HCT116 (cell line): ENCODE data around the gene TBATA. TPM values are rescaled to one million over a fixed set of nuclear protein-coding genes. Genes with fewer than 3 reads are reported as not detected.

Source experiments
- ATAC-seq: fragments of 200-7000 bp; cut with Tn5 transposase; 2 replicates; pipeline ENCODE4 v1.9.1; 2020; ENCODE audit warnings: mild to moderate bottlenecking, moderate library complexity
- BruUV-seq: library from RNA; stranded (reverse); fragments of 400-500 nt; replicated peaks from 2 replicates; lab custom pipeline; 2021; lab: Mats Ljungman, UMichigan
- CTCF ChIA-PET: fragments of 300-600 bp; sonication (Branson Sonifier 250); formaldehyde crosslinking; loops from one replicate; lab custom pipeline; 2021; ENCODE audit warnings: antibody characterized with exemption; lab: Charles Lee
- POLR2A ChIA-PET: fragments of 300-600, 350-600 bp; sonication (Branson Sonifier 250); formaldehyde crosslinking; loops from one replicate; lab custom pipeline; 2021; ENCODE audit warnings: antibody characterized with exemption; lab: Charles Lee
- RAD21 ChIA-PET, 2 experiments: fragments of 300-600 bp; sonication (Branson Sonifier 250); formaldehyde crosslinking; loops; one replicate each; lab custom pipeline; 2023; ENCODE audit warnings: low total read pairs in 2 of 2; ENCODE audit not compliant: uncharacterized antibody in 2 of 2, unreplicated experiment in 2 of 2, low non-redundant PET in 1 of 2; lab: Charles Lee
- DNase-seq: peaks from one replicate; pipeline ENCODE4 v3.0.0-alpha.2; 2010; ENCODE audit warnings: low read depth, low spot score
- H2AFZ ChIP-seq: fragments of 200-600 bp; shearing (Covaris generic), sonication (generic); 2 replicates; pipeline ENCODE4 v1.6.1; 2017; ENCODE audit warnings: low read depth, mixed run types, mixed read lengths, antibody characterized with exemption, low read length; ENCODE audit not compliant: poor library complexity, severe bottlenecking
- H3K27ac ChIP-seq: 2 replicates; pipeline ENCODE4 v1.5.1; 2012; ENCODE audit warnings: low read depth, low read length
- H3K27me3 ChIP-seq: fragments of 200-600 bp; sonication (generic); 2 replicates; pipeline ENCODE4 v1.6.1; 2016; ENCODE audit warnings: mixed run types, low read length, mixed read lengths; ENCODE audit not compliant: insufficient read depth
- H3K36me3 ChIP-seq, 2 experiments: fragments of 200-500 bp in 1 of 2; fragments of 200-600 bp in 1 of 2; sonication (Bioruptor generic) in 1 of 2; sonication (generic) in 1 of 2; 2 replicates each; pipeline versions ENCODE4 v1.5.1 to v1.6.1; 2014 to 2016; ENCODE audit warnings: low read length in 2 of 2, inconsistent platforms in 1 of 2, mixed read lengths in 1 of 2, mixed run types in 1 of 2; ENCODE audit not compliant: insufficient read depth in 2 of 2, control insufficient read depth in 1 of 2
- H3K4me1 ChIP-seq, 2 experiments: fragments of 200-600 bp in 1 of 2; sonication (generic) in 1 of 2; 2 replicates each; pipeline versions ENCODE4 v1.5.1 to v1.6.1; 2012 to 2017; ENCODE audit warnings: low read length in 2 of 2, inconsistent platforms in 1 of 2, mild to moderate bottlenecking in 1 of 2, mixed read lengths in 1 of 2, mixed run types in 1 of 2, moderate library complexity in 1 of 2; ENCODE audit not compliant: insufficient read depth in 2 of 2, control insufficient read depth in 1 of 2
- H3K4me2 ChIP-seq: fragments of 200-600 bp; sonication (generic); 2 replicates; pipeline ENCODE4 v1.6.1; 2017; ENCODE audit warnings: mixed run types, low read length, mixed read lengths
- H3K4me3 ChIP-seq, 2 experiments: fragments of 200-600 bp in 1 of 2; sonication (generic) in 1 of 2; replicated peaks in 1 of 2; 2 replicates each; pipeline ENCODE4 v1.5.1; 2011 to 2016; ENCODE audit warnings: low read length in 2 of 2, control low read depth in 1 of 2, low read depth in 1 of 2, mild to moderate bottlenecking in 1 of 2, mixed read lengths in 1 of 2, mixed run types in 1 of 2
- H3K79me2 ChIP-seq: fragments of 200-600 bp; sonication (generic); 2 replicates; pipeline ENCODE4 v1.6.1; 2017; ENCODE audit warnings: mild to moderate bottlenecking, mixed run types, low read length, moderate library complexity, mixed read lengths; ENCODE audit not compliant: insufficient read depth
- H3K9ac ChIP-seq: fragments of 200-600 bp; sonication (generic); 2 replicates; pipeline ENCODE4 v1.6.1; 2016; ENCODE audit warnings: low read length, mixed read lengths
- H3K9me2 ChIP-seq: fragments of 200-600 bp; sonication (generic), shearing (Covaris generic); 2 replicates; pipeline ENCODE4 v1.6.1; 2017; ENCODE audit warnings: mixed run types, mild to moderate bottlenecking, moderate library complexity; ENCODE audit not compliant: insufficient read depth
- H3K9me3 ChIP-seq, 2 experiments: fragments of 200-500 bp in 1 of 2; fragments of 200-600 bp in 1 of 2; sonication (Bioruptor generic) in 1 of 2; sonication (generic) in 1 of 2; 2 replicates each; pipeline ENCODE4 v1.6.1; 2014 to 2017; ENCODE audit warnings: low read length in 2 of 2, mixed read lengths in 2 of 2, inconsistent platforms in 1 of 2, low read depth in 1 of 2, mild to moderate bottlenecking in 1 of 2, mixed run types in 1 of 2, moderate library complexity in 1 of 2; ENCODE audit not compliant: control insufficient read depth in 1 of 2, insufficient read depth in 1 of 2
- H4K20me1 ChIP-seq: fragments of 200-600 bp; sonication (generic), shearing (Covaris generic); 2 replicates; pipeline ENCODE4 v1.6.1; 2017; ENCODE audit warnings: mixed run types, mild to moderate bottlenecking, moderate library complexity; ENCODE audit not compliant: insufficient read depth
- EGR1 ChIP-seq: IDR thresholded peaks from 2 replicates; pipeline ENCODE4 v1.6.1; 2012; ENCODE audit warnings: low read depth
- EZH2 ChIP-seq: fragments of 200-600 bp; sonication (generic); IDR thresholded peaks from 2 replicates; pipeline ENCODE4 v1.6.1; 2017; ENCODE audit warnings: antibody characterized with exemption, mixed run types
- EZH2phosphoT487 ChIP-seq: fragments of 200-600 bp; IDR thresholded peaks from 2 replicates; pipeline ENCODE4 v1.6.1; 2018; ENCODE audit warnings: antibody characterized with exemption, borderline replicate concordance
- FOSL1 ChIP-seq: IDR thresholded peaks from 2 replicates; pipeline ENCODE4 v1.6.1; 2012; ENCODE audit warnings: low read depth
- JUND ChIP-seq: IDR thresholded peaks from 2 replicates; pipeline ENCODE4 v1.6.1; 2012
- POLR2A ChIP-seq: IDR thresholded peaks from 2 replicates; pipeline ENCODE4 v1.7.0; 2011; ENCODE audit warnings: borderline replicate concordance; ENCODE audit not compliant: insufficient read depth, insufficient read length; ENCODE audit errors: extremely low read depth
- SIN3A ChIP-seq: IDR thresholded peaks from 2 replicates; pipeline ENCODE4 v1.6.1; 2012; ENCODE audit warnings: low read depth
- TCF7L2 ChIP-seq: IDR thresholded peaks from 2 replicates; pipeline ENCODE4 v1.7.0; 2011; ENCODE audit warnings: borderline replicate concordance, inconsistent platforms; ENCODE audit not compliant: insufficient read depth, insufficient read length; ENCODE audit errors: extremely low read depth
- intact Hi-C: fragments of 100-400 bp; cut with micrococcal nuclease; formaldehyde crosslinking; loops from 2 replicates; pipeline ENCODE4 v1.10.0; 2022
- total RNA-seq: library from RNA; stranded (reverse); gene quantifications from one replicate; pipeline ENCODE4 v1.2.1, GENCODE V29; 2021; ENCODE audit not compliant: unreplicated experiment
- TF ChIP-seq, protein P1 (sequence below), 3 experiments: fragments of 200-600 bp in 1 of 3; sonication (generic) in 1 of 3; IDR thresholded peaks in 2 of 3; conservative IDR thresholded peaks in 1 of 3; 2 replicates each; pipeline ENCODE4 v1.5.1; 2012 to 2017; ENCODE audit warnings: low read depth in 2 of 3, low read length in 2 of 3, antibody characterized with exemption in 1 of 3, borderline replicate concordance in 1 of 3, control low read depth in 1 of 3, mild to moderate bottlenecking in 1 of 3, mixed read lengths in 1 of 3, mixed run types in 1 of 3, moderate library complexity in 1 of 3; ENCODE audit not compliant: insufficient read depth in 1 of 3
- TF ChIP-seq, protein P2 (sequence below): IDR thresholded peaks from 2 replicates; pipeline ENCODE4 v1.6.1; 2011; ENCODE audit warnings: mild to moderate bottlenecking, low read length, moderate library complexity; ENCODE audit not compliant: insufficient replicate concordance; ENCODE audit errors: extremely low read depth
- TF ChIP-seq, protein P3 (sequence below): IDR thresholded peaks from 2 replicates; pipeline ENCODE4 v1.6.1; 2012

TBATA gene
- total RNA-seq, 1 experiment from 2014 or later = not detected

DNA sequence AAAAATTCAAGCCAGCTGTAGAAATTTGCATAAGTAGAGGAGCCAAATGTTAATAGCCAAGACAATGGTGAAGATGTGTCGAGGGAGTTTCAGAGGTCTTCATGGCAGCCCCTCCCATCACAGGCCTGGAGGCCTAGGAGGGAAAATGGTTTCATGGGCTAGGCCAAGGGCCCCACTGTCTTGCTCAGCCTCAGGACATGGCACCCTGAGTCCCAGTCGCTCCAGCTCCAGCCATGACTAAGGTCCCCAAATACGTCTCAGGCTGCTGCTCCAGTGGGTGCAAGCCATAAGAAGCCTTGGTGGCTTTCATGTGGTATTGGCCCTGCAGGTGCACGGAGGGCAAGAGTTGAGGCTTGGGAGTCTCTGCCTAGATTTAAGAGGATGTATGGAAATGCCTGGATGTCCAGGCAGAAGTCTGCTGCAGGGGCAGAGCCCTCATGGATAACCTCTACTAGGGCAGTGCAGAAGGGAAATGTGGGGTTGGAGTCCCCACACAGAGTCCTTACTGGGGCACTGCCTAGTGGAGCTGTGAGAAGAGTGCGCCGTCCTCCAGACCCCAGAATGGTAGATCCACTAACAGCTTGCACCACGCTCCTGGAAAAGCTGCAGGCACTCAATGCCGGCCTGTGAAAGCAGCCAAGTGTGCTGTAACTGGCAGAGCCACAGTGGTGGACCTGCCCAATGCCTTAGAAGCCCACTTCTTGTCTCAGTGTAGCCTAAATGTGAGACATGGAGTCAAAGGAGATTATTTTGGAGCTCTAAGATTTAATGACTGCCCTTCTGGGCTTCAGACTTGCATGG lies 19.2 kb downstream of the TBATA start (continued):
- TF ChIP-seq, protein P1, sequence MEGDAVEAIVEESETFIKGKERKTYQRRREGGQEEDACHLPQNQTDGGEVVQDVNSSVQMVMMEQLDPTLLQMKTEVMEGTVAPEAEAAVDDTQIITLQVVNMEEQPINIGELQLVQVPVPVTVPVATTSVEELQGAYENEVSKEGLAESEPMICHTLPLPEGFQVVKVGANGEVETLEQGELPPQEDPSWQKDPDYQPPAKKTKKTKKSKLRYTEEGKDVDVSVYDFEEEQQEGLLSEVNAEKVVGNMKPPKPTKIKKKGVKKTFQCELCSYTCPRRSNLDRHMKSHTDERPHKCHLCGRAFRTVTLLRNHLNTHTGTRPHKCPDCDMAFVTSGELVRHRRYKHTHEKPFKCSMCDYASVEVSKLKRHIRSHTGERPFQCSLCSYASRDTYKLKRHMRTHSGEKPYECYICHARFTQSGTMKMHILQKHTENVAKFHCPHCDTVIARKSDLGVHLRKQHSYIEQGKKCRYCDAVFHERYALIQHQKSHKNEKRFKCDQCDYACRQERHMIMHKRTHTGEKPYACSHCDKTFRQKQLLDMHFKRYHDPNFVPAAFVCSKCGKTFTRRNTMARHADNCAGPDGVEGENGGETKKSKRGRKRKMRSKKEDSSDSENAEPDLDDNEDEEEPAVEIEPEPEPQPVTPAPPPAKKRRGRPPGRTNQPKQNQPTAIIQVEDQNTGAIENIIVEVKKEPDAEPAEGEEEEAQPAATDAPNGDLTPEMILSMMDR (IDR thresholded peaks at IDR 0.05 in 2 of 3, conservative IDR thresholded peaks at IDR 0.05 in 1 of 3; ENCODE audit: borderline replicate concordance in 1 of 3, insufficient read depth in 1 of 3, low read depth in 2 of 3, low read length in 2 of 3) = no peak
- no peak for TF ChIP-seq EZH2phosphoT487
- no peak for TF ChIP-seq JUND
- TF ChIP-seq POLR2A = no peak
- TF ChIP-seq, all 23 proteins: peak for 0

DNA sequence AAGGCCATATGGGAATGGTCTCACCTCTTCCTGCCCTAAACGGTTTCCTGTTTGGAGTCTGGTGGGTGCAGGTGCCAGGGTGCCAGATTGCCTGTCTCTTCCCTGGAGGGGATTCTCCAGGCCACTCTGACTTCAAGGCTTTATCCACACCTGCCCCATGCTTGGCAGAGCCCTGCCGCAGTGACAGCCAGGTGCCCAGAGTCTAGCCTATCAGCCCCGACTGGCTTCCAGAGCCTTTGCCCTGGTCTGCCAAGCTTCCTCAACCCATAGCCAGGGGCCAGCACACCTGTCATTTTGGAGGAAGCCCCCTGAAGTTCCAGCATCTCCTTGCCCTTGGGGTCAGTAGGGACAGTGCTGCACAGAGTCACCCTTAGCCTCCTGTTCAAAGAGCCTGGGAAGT lies 21.6 kb downstream of the TBATA start:
- H3K9me3 ChIP-seq = no peaks in the 10 kb centered on the region; a peak in 1 of 4 replicates
- no peak overlapping the region for H2AFZ ChIP-seq
- no peaks in the 10 kb centered on the region for H4K20me1 ChIP-seq
- ChIA-PET RAD21 (no interaction called here), POLR2A (no interaction called here)
- no peak overlapping the region for H3K27ac ChIP-seq
- BruUV-seq = no TSS peak
- intact Hi-C loops = no loop called here
- H3K27me3 ChIP-seq = no peaks in the 10 kb centered on the region
- no peak for DNase-seq
- no peaks in the 10 kb centered on the region for H3K36me3 ChIP-seq
- ATAC-seq = no peak
- peaks cover 8 to 12% of the 10 kb centered on the region in 2 experiments; a peak in 3 of 4 replicates for H3K4me1 ChIP-seq
- TF ChIP-seq SIN3A (no peak), TCF7L2 (no peak), EGR1 (no peak), FOSL1 (no peak), EZH2 (no peak), POLR2A (no peak), EZH2phosphoT487 (no peak)
- TF ChIP-seq, protein P2, sequence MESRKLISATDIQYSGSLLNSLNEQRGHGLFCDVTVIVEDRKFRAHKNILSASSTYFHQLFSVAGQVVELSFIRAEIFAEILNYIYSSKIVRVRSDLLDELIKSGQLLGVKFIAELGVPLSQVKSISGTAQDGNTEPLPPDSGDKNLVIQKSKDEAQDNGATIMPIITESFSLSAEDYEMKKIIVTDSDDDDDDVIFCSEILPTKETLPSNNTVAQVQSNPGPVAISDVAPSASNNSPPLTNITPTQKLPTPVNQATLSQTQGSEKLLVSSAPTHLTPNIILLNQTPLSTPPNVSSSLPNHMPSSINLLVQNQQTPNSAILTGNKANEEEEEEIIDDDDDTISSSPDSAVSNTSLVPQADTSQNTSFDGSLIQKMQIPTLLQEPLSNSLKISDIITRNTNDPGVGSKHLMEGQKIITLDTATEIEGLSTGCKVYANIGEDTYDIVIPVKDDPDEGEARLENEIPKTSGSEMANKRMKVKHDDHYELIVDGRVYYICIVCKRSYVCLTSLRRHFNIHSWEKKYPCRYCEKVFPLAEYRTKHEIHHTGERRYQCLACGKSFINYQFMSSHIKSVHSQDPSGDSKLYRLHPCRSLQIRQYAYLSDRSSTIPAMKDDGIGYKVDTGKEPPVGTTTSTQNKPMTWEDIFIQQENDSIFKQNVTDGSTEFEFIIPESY = no peak
- TF ChIP-seq, protein P3, sequence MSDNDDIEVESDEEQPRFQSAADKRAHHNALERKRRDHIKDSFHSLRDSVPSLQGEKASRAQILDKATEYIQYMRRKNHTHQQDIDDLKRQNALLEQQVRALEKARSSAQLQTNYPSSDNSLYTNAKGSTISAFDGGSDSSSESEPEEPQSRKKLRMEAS = no peak
- TF ChIP-seq, all 23 proteins: peak for 0
- no peak overlapping the region for H3K9ac ChIP-seq
- CTCF ChIA-PET = no interaction called here
- H3K4me2 ChIP-seq = no peak overlapping the region
- no peaks in the 10 kb centered on the region for H3K9me2 ChIP-seq
- no peaks in the 10 kb centered on the region for H3K79me2 ChIP-seq
- H3K4me3 ChIP-seq = no peak overlapping the region
